HL-60 (cell line): ENCODE results near the gene SLAIN2.

Experiments
- CTCF ChIP-seq: IDR thresholded peaks from one replicate; pipeline ENCODE4 v1.5.1; 2011; ENCODE audit warnings: low read length, control low read depth, inconsistent platforms; ENCODE audit not compliant: insufficient read depth
- POLR2AphosphoS5 ChIP-seq: IDR thresholded peaks from 2 replicates; pipeline ENCODE4 v1.6.1; 2012; ENCODE audit warnings: low read depth
- REST ChIP-seq: IDR thresholded peaks from 2 replicates; pipeline ENCODE4 v1.6.1; 2012; ENCODE audit warnings: low read depth; ENCODE audit not compliant: insufficient replicate concordance

GRCh38 chr4:48352793-48353192, 11.5 kb downstream of the SLAIN2 start:
- TF ChIP-seq POLR2AphosphoS5, result no peak
- no peak for TF ChIP-seq CTCF
- TF ChIP-seq REST, result no peak
